Stimulated activated effector memory CD8-positive, alpha-beta T cell treated with anti-CD3 and anti-CD28 coated beads, Interleukin-12 subunit alpha, Interleukin-12 subunit beta, amount 100 ng/mL, for 72 hours (primary cell): ENCODE results near the gene PAX9.

ENCODE experiments used
- ATAC-seq: fragments of 150-1000 bp; cut with Tn5 transposase; 2 replicates; pipeline ENCODE4 v1.10.0; 2021
- DNase-seq, 2 donors: peaks; one replicate each; pipeline ENCODE4 v3.0.0; 2021 to 2022; ENCODE audit warnings: low spot score in 2 of 2
- H3K27ac Mint-ChIP-seq: one replicate; pipeline ENCODE4 v1.8.0; 2022; ENCODE audit warnings: mild to moderate bottlenecking, mixed read lengths
- H3K36me3 Mint-ChIP-seq: one replicate; pipeline ENCODE4 v1.8.0; 2022; ENCODE audit warnings: mild to moderate bottlenecking, mixed read lengths
- H3K4me1 Mint-ChIP-seq: one replicate; pipeline ENCODE4 v1.8.0; 2022; ENCODE audit warnings: mixed read lengths
- H3K4me3 Mint-ChIP-seq: one replicate; pipeline ENCODE4 v1.8.0; 2022; ENCODE audit warnings: mild to moderate bottlenecking, mixed read lengths
- H3K9me3 Mint-ChIP-seq: one replicate; pipeline ENCODE4 v1.8.0; 2022; ENCODE audit warnings: mixed read lengths

PAX9 gene

DNA sequence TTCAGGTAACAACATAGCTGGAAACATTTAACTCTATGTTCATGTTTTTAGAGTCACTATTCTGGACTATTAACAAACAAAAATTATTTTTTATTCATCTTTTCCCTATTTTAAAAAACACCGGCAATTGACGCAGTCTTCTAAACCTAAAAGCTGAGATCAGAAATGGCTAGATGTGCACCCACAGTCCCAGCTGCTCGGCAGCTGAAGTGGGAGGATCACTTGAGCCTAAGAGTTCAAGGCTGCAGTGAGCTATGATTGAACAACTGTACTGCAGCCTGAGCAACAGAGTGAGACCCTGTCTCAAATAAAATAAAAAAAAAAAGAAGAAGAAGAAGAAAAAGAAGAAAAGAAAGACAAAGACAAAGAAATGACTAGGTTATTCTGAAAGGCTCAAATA is 64.5 kb downstream of the PAX9 start:
- DNase-seq, result no peak
- Mint-ChIP-seq H3K4me1 (no peaks in the 10 kb centered on the region), H3K9me3 (peaks cover 5% of the 10 kb centered on the region), H3K27ac (no peak overlapping the region), H3K36me3 (no peaks in the 10 kb centered on the region), H3K4me3 (no peak overlapping the region)
- no peak for ATAC-seq
